HCT116 (cell line): ENCODE measurements around the gene COMTD1. TPM values are rescaled to one million over a fixed set of nuclear protein-coding genes. Genes with fewer than 3 reads are reported as not detected.
"Not testable (repeated sequence)": the region's sequence is repeated elsewhere in the genome, so short reads cannot be mapped to it uniquely, and the experiment has no call there.

Source experiments
- ATAC-seq: fragments of 200-7000 bp; cut with Tn5 transposase; 2 replicates; pipeline ENCODE4 v1.9.1; 2020; ENCODE audit warnings: mild to moderate bottlenecking, moderate library complexity
- BruUV-seq: library from RNA; stranded (reverse); fragments of 400-500 nt; replicated peaks from 2 replicates; lab custom pipeline; 2021; lab: Mats Ljungman, UMichigan
- CTCF ChIA-PET: fragments of 300-600 bp; sonication (Branson Sonifier 250); formaldehyde crosslinking; loops from one replicate; lab custom pipeline; 2021; ENCODE audit warnings: antibody characterized with exemption; lab: Charles Lee
- POLR2A ChIA-PET: fragments of 300-600, 350-600 bp; sonication (Branson Sonifier 250); formaldehyde crosslinking; loops from one replicate; lab custom pipeline; 2021; ENCODE audit warnings: antibody characterized with exemption; lab: Charles Lee
- RAD21 ChIA-PET, 2 experiments: fragments of 300-600 bp; sonication (Branson Sonifier 250); formaldehyde crosslinking; loops; one replicate each; lab custom pipeline; 2023; ENCODE audit warnings: low total read pairs in 2 of 2; ENCODE audit not compliant: uncharacterized antibody in 2 of 2, unreplicated experiment in 2 of 2, low non-redundant PET in 1 of 2; lab: Charles Lee
- DNase-seq: peaks from one replicate; pipeline ENCODE4 v3.0.0-alpha.2; 2010; ENCODE audit warnings: low read depth, low spot score
- H2AFZ ChIP-seq: fragments of 200-600 bp; shearing (Covaris generic), sonication (generic); 2 replicates; pipeline ENCODE4 v1.6.1; 2017; ENCODE audit warnings: low read depth, mixed run types, mixed read lengths, antibody characterized with exemption, low read length; ENCODE audit not compliant: poor library complexity, severe bottlenecking
- H3K27ac ChIP-seq: 2 replicates; pipeline ENCODE4 v1.5.1; 2012; ENCODE audit warnings: low read depth, low read length
- H3K27me3 ChIP-seq: fragments of 200-600 bp; sonication (generic); 2 replicates; pipeline ENCODE4 v1.6.1; 2016; ENCODE audit warnings: mixed run types, low read length, mixed read lengths; ENCODE audit not compliant: insufficient read depth
- H3K36me3 ChIP-seq, 2 experiments: fragments of 200-500 bp in 1 of 2; fragments of 200-600 bp in 1 of 2; sonication (Bioruptor generic) in 1 of 2; sonication (generic) in 1 of 2; 2 replicates each; pipeline versions ENCODE4 v1.5.1 to v1.6.1; 2014 to 2016; ENCODE audit warnings: low read length in 2 of 2, inconsistent platforms in 1 of 2, mixed read lengths in 1 of 2, mixed run types in 1 of 2; ENCODE audit not compliant: insufficient read depth in 2 of 2, control insufficient read depth in 1 of 2
- H3K4me1 ChIP-seq, 2 experiments: fragments of 200-600 bp in 1 of 2; sonication (generic) in 1 of 2; 2 replicates each; pipeline versions ENCODE4 v1.5.1 to v1.6.1; 2012 to 2017; ENCODE audit warnings: low read length in 2 of 2, inconsistent platforms in 1 of 2, mild to moderate bottlenecking in 1 of 2, mixed read lengths in 1 of 2, mixed run types in 1 of 2, moderate library complexity in 1 of 2; ENCODE audit not compliant: insufficient read depth in 2 of 2, control insufficient read depth in 1 of 2
- H3K4me2 ChIP-seq: fragments of 200-600 bp; sonication (generic); 2 replicates; pipeline ENCODE4 v1.6.1; 2017; ENCODE audit warnings: mixed run types, low read length, mixed read lengths
- H3K4me3 ChIP-seq, 2 experiments: fragments of 200-600 bp in 1 of 2; sonication (generic) in 1 of 2; replicated peaks in 1 of 2; 2 replicates each; pipeline ENCODE4 v1.5.1; 2011 to 2016; ENCODE audit warnings: low read length in 2 of 2, control low read depth in 1 of 2, low read depth in 1 of 2, mild to moderate bottlenecking in 1 of 2, mixed read lengths in 1 of 2, mixed run types in 1 of 2
- H3K79me2 ChIP-seq: fragments of 200-600 bp; sonication (generic); 2 replicates; pipeline ENCODE4 v1.6.1; 2017; ENCODE audit warnings: mild to moderate bottlenecking, mixed run types, low read length, moderate library complexity, mixed read lengths; ENCODE audit not compliant: insufficient read depth
- H3K9ac ChIP-seq: fragments of 200-600 bp; sonication (generic); 2 replicates; pipeline ENCODE4 v1.6.1; 2016; ENCODE audit warnings: low read length, mixed read lengths
- H3K9me2 ChIP-seq: fragments of 200-600 bp; sonication (generic), shearing (Covaris generic); 2 replicates; pipeline ENCODE4 v1.6.1; 2017; ENCODE audit warnings: mixed run types, mild to moderate bottlenecking, moderate library complexity; ENCODE audit not compliant: insufficient read depth
- H3K9me3 ChIP-seq, 2 experiments: fragments of 200-500 bp in 1 of 2; fragments of 200-600 bp in 1 of 2; sonication (Bioruptor generic) in 1 of 2; sonication (generic) in 1 of 2; 2 replicates each; pipeline ENCODE4 v1.6.1; 2014 to 2017; ENCODE audit warnings: low read length in 2 of 2, mixed read lengths in 2 of 2, inconsistent platforms in 1 of 2, low read depth in 1 of 2, mild to moderate bottlenecking in 1 of 2, mixed run types in 1 of 2, moderate library complexity in 1 of 2; ENCODE audit not compliant: control insufficient read depth in 1 of 2, insufficient read depth in 1 of 2
- H4K20me1 ChIP-seq: fragments of 200-600 bp; sonication (generic), shearing (Covaris generic); 2 replicates; pipeline ENCODE4 v1.6.1; 2017; ENCODE audit warnings: mixed run types, mild to moderate bottlenecking, moderate library complexity; ENCODE audit not compliant: insufficient read depth
- CEBPB ChIP-seq: IDR thresholded peaks from 2 replicates; pipeline ENCODE4 v1.6.1; 2012; ENCODE audit warnings: low read depth
- EZH2phosphoT487 ChIP-seq: fragments of 200-600 bp; IDR thresholded peaks from 2 replicates; pipeline ENCODE4 v1.6.1; 2018; ENCODE audit warnings: antibody characterized with exemption, borderline replicate concordance
- YY1 ChIP-seq: IDR thresholded peaks from 2 replicates; pipeline ENCODE4 v1.6.1; 2011; ENCODE audit warnings: low read length, low read depth, moderate library complexity, mild to moderate bottlenecking; ENCODE audit not compliant: insufficient replicate concordance; ENCODE audit errors: extremely low read depth
- intact Hi-C: fragments of 100-400 bp; cut with micrococcal nuclease; formaldehyde crosslinking; loops from 2 replicates; pipeline ENCODE4 v1.10.0; 2022
- total RNA-seq: library from RNA; stranded (reverse); gene quantifications from one replicate; pipeline ENCODE4 v1.2.1, GENCODE V29; 2021; ENCODE audit not compliant: unreplicated experiment
- TF ChIP-seq, protein P1 (sequence below), 3 experiments: fragments of 200-600 bp in 1 of 3; sonication (generic) in 1 of 3; IDR thresholded peaks in 2 of 3; conservative IDR thresholded peaks in 1 of 3; 2 replicates each; pipeline ENCODE4 v1.5.1; 2012 to 2017; ENCODE audit warnings: low read depth in 2 of 3, low read length in 2 of 3, antibody characterized with exemption in 1 of 3, borderline replicate concordance in 1 of 3, control low read depth in 1 of 3, mild to moderate bottlenecking in 1 of 3, mixed read lengths in 1 of 3, mixed run types in 1 of 3, moderate library complexity in 1 of 3; ENCODE audit not compliant: insufficient read depth in 1 of 3

Gene COMTD1
- total RNA-seq, 1 experiment from 2014 or later = 35.1 TPM

DNA sequence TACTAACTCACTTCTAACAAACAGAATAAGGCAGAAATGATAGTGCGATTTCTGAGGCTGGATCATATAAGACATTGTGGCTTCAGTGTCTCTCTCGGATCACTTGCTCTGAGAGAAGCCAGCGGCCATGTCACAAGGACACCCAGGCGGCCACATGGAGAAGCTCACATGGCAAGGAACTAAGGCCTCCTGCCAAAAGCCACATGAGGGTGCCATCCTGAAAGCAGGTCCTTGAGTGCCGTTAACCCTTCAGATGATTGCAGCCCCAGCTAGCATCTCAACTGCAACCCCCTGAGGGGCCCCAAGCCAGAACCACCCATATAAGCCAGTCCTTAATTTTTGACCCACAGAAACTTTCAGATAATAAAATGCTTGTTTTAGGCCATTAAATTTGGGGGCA lies 32.0 kb downstream of the COMTD1 start (continued):
- TF ChIP-seq YY1 (no peak), EZH2phosphoT487 (no peak), CEBPB (no peak)
- TF ChIP-seq, protein P1, sequence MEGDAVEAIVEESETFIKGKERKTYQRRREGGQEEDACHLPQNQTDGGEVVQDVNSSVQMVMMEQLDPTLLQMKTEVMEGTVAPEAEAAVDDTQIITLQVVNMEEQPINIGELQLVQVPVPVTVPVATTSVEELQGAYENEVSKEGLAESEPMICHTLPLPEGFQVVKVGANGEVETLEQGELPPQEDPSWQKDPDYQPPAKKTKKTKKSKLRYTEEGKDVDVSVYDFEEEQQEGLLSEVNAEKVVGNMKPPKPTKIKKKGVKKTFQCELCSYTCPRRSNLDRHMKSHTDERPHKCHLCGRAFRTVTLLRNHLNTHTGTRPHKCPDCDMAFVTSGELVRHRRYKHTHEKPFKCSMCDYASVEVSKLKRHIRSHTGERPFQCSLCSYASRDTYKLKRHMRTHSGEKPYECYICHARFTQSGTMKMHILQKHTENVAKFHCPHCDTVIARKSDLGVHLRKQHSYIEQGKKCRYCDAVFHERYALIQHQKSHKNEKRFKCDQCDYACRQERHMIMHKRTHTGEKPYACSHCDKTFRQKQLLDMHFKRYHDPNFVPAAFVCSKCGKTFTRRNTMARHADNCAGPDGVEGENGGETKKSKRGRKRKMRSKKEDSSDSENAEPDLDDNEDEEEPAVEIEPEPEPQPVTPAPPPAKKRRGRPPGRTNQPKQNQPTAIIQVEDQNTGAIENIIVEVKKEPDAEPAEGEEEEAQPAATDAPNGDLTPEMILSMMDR (IDR thresholded peaks at IDR 0.05 in 2 of 3, conservative IDR thresholded peaks at IDR 0.05 in 1 of 3; ENCODE audit: borderline replicate concordance in 1 of 3, insufficient read depth in 1 of 3, low read depth in 2 of 3, low read length in 2 of 3) = no peak
- TF ChIP-seq, all 23 proteins: peak for 0

DNA sequence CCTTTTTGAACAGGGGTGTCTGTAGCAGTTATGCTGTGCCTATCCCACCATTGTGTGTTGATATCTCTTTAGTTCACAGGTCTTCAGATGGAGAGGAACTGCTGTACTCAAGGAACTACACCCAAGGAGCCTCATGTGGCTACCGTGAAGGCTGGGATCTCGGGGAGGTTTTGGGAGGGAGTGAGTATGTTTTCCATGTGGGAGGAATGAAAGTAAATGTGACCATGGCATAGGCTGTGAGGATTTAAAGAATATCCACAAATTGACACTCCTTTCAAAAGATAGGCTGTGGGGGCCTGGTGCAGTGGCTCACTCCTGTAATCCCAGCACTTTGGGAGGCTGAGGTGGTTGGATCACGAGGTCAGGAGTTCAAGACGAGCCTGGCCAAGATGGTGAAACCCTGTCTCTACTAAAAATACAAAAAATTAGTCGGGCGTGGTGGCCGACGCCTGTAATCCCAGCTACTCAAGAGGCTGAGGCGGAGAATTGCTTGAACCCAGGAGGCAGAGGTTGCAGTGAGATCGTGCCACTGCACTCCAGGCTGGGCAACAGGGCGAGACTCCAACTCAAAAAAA lies 32.6 kb downstream of the COMTD1 start:
- CTCF ChIA-PET = interaction anchor here (1.1 kb wide), 1 partner anchor 27 kb away, joined by 4 read pairs; no protein-coding TSS in a partner anchor

More for the DNA sequence above, 32.6 kb downstream of the COMTD1 start:
- H3K9ac ChIP-seq, H3K4me3 ChIP-seq, H2AFZ ChIP-seq, H3K79me2 ChIP-seq, H3K27me3 ChIP-seq, H3K27ac ChIP-seq, POLR2A ChIA-PET, H3K36me3 ChIP-seq, BruUV-seq, RAD21 ChIA-PET, DNase-seq, H3K9me3 ChIP-seq, H4K20me1 ChIP-seq, H3K9me2 ChIP-seq, intact Hi-C loops: not testable (repeated sequence)
- peak overlapping the region; percentile 8; the same call in 1 of the 2 replicates for H3K4me2 ChIP-seq
- peaks cover 5 to 46% of the 10 kb centered on the region in 2 experiments; a peak in 3 of 4 replicates for H3K4me1 ChIP-seq
- ATAC-seq = 0 out of 2 replicates have a peak, but pooled peaks have one; percentile 12
